ENCODE measurements around the gene PKNOX2.

Gene PKNOX2, protein sequence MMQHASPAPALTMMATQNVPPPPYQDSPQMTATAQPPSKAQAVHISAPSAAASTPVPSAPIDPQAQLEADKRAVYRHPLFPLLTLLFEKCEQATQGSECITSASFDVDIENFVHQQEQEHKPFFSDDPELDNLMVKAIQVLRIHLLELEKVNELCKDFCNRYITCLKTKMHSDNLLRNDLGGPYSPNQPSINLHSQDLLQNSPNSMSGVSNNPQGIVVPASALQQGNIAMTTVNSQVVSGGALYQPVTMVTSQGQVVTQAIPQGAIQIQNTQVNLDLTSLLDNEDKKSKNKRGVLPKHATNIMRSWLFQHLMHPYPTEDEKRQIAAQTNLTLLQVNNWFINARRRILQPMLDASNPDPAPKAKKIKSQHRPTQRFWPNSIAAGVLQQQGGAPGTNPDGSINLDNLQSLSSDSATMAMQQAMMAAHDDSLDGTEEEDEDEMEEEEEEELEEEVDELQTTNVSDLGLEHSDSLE

DNA sequence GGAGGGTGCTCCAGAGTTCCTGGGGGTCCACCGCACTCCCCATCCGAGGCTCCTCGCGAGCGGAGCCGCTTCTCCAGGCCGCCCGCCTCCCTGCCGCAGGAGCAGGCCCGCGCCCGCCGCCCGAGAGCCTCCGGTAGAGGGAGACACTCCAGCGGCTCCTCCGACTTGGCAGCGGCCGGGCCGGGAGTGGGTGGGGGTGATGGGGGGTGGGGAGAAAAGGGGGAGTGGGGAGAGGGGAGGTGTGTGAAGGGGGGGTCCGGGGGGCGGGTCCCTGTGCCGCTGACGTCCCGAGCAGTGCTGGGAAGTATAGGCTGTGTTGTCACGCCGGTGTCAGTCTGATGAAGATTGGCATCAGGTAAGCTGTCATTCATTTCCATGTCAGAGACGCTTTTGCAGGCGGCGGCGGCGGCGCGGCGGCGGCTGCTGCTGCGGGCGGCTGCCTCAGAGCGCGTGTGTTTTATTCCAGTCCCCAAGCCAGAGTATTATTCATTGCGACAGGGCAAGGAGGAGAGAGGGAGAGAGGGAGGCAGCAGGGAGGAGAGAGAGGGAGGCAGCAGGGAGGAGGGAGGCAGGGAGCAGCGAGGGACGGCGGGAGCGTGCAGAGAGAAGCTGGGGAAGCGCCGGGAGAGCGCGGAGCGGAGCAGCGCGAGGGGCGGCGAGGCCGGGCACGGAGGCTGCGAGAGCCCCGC is at the start of gene PKNOX2:
Gene PKNOX2, plus strand, starts transcription at position 330 of the 689 bp plus-strand sequence. CDS start 186,555 bp downstream, outside the sequence.
- TF ChIP-seq, protein P1, sequence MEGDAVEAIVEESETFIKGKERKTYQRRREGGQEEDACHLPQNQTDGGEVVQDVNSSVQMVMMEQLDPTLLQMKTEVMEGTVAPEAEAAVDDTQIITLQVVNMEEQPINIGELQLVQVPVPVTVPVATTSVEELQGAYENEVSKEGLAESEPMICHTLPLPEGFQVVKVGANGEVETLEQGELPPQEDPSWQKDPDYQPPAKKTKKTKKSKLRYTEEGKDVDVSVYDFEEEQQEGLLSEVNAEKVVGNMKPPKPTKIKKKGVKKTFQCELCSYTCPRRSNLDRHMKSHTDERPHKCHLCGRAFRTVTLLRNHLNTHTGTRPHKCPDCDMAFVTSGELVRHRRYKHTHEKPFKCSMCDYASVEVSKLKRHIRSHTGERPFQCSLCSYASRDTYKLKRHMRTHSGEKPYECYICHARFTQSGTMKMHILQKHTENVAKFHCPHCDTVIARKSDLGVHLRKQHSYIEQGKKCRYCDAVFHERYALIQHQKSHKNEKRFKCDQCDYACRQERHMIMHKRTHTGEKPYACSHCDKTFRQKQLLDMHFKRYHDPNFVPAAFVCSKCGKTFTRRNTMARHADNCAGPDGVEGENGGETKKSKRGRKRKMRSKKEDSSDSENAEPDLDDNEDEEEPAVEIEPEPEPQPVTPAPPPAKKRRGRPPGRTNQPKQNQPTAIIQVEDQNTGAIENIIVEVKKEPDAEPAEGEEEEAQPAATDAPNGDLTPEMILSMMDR (IDR thresholded peaks at IDR 0.05; ENCODE audit: low read depth, low read length) = peak; percentile 59
- no peak for DNase-seq (ENCODE audit: extremely low read depth, low read depth)

DNA sequence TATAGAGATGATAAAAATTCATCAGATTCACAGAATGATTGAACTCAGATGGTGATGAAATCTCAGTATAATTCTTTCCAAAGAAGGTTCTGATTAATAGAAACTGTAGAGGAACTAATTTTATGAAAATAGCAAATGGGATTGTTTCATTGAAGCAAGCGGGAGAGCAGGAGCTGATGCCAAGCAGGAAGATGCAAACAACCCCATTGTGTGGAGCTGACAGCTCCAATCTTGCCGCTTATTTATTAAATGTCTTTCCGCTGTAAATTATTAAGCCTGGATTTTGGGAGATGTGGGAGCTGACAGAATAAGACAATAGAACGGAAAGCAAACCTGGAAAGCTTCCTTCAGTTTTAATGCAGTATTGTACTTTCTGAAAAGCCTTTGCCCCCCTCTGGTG is 47.1 kb upstream of the PKNOX2 start:
- no peak for DNase-seq (ENCODE audit: extremely low read depth, low read depth)
- TF ChIP-seq, protein P1 (IDR thresholded peaks at IDR 0.05; ENCODE audit: low read depth, low read length) = no peak

DNA sequence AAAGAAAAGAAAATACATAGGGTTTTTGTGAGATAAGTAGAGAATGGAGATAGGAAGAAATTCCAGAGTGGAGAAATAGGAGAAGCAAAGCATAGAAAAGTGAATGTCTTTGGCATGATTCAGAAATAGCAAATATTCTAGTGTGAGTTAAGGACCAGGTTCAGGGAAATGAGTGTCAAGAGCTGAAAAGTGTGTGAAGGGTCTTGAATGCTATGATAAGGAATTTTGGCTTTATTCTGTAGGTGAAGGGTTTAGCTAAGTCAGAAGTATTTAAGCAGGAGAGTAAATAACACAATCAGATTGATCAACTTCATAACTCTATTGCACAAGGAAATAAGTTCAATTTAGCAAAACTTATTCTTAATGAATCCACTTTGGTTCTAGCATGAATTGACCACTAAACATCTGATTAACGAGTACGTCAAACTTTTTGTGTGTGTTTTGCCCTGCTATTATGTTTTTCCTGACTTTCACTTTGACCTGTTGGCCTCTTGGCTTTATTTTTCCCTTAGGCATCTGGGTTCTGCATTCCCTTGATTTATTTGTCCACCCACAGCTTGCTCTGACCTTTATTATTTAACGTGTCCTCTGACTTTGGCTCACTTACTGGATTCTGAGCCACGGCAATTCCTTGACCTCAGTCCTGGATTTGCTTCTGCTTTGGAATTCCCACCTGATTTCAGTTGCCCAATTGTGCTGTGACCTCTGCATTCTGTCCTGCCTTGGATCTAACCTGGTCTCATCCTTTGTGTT is 41.2 kb upstream of the PKNOX2 start:
- TF ChIP-seq, protein P1 (IDR thresholded peaks at IDR 0.05; ENCODE audit: low read depth, low read length) = no peak
- DNase-seq (ENCODE audit: extremely low read depth, low read depth) = no peak

DNA sequence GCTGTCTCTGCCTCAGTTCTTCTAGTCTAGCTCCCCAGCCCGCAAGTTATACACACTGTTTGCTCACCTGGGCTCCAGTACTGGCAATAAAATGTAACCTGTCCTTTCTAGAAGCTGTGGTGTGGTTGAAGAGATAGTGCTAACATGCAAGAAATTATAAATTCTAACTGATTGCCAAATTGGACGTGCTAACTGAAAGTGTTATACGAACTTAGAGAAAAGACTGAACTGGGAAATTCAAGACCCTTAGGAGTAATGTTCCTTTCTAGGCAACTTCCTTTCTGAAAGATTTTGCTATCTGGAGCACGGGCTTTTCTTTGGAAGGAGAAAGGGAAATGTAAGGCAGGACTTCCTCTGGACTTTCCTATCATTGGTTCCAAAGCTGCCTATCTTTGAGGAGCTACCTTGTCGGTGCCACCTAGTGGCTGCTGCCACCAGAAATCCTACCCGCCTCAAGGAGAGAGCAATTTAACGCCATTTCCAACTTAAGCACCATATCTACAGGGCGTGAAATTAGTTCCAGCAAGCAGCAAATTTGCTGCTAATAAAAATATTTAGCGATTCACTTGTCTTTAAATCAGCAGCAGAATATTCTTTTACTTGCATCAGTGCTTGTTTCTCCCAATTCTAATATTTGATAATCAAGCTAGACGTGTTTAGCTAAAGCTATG is 40.5 kb upstream of the PKNOX2 start:
- TF ChIP-seq, protein P1 (IDR thresholded peaks at IDR 0.05; ENCODE audit: low read depth, low read length) = peak; percentile 58
- peak; percentile 23 for DNase-seq (ENCODE audit: extremely low read depth, low read depth)

DNA sequence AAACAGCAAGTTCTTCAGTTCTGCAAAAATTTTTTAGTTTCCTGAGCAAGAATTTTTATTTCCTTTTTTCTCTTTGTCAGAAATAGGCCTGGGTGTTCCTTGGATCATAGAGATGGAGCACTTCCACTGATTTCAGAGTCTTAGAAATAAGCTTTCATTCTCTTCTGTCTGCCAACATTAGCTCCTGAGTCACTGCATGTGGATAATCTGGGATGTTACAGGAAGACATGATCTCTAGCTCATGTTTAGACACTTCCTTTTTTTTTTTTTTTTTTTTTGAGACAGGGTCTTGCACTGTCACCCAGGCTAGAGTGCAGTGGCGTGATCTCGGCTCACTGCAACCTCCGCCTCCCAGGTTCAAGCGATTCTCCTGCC is 39.9 kb upstream of the PKNOX2 start:
- TF ChIP-seq, protein P1 (IDR thresholded peaks at IDR 0.05; ENCODE audit: low read depth, low read length) = no peak
- DNase-seq (ENCODE audit: extremely low read depth, low read depth) = no peak

DNA sequence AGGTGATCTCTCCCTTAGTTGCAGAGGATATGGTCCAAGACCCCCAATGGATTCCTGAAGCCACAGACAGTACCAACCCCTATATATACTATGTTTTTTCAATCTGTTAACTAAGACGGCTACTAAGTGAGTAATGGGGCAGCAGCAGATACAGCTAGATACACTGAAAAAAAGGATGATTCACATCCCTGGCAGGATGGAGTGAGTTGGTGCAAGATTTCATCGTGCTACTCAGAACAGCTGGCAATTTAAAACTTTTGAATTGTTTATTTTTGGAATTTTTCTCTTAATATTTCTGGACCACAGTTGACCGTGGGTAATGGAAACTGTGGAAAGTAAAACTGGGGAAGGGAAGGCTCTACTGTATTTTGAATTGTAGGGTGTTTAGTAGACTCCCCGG is 36.1 kb upstream of the PKNOX2 start:
- peak; percentile 27 for DNase-seq (ENCODE audit: extremely low read depth, low read depth)
- TF ChIP-seq, protein P1 (IDR thresholded peaks at IDR 0.05; ENCODE audit: low read depth, low read length) = no peak
